ENCODE measurements around the gene RPRML.
"Not testable (repeated sequence)": the region's sequence is repeated elsewhere in the genome, so short reads cannot be mapped to it uniquely, and the experiment has no call there.

The RPRML gene

DNA sequence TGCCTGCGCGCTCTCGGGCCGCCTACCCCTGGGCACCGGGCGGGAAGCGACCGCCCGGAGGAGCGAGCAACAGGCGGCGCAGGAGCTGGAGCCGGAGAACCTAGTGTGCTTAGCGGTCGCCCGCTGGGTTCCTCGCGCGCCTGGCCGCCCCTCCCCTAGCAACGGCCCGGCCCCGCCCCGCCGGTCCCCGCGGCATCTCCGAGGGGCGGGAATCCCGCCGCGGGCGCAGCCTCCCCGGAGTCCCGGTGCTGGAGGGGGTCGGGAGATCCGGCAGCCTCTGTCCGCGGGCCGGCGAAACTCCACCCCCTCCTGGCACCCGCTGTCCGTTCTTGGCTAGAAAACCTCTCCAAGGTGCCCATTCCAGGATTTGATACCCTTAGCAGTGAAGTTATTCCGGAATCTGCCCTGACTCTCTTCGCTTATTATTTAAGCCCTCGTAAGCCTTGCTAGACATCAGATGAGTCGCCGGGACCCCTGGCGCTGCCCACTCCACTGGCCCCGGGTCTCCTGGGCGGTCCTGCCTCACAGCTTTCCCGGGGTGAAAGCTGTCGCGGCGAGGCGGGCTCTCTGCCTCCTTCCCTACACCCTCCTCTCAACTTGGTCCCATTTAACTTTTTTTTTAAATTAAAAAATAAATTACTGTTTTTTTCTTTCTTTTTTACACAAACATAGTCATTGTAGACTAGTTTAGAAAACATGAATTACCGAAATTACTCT, at the start of gene RPRML:
Gene RPRML, minus strand, starts transcription at position 107 of the 717 bp plus-strand sequence. CDS start 246 bp downstream, outside the sequence.
- DNase-seq, result peak; percentile 59

- DNase-seq, result not testable (repeated sequence)
These were observed 37.9 kb upstream of the RPRML start for GRCh38 chr17:47016966-47017365.

DNA sequence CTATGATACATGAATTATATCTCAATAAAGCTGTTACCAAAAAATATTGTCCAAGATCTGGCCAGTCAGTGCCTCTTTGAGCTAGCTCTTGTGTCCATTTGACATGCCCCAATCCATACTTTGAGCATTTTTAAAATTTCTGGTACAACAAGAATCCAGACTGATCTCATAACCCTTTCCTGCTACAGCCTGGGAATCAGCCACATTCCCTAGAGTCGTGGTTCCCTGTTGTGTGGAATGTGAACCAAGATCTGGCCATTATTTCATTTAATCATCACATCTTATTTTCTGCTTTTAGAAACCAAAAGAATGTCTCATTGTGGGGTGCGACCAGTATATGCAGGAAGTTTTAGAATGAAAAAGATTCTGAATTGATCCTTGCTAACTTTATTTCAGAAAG, 34.3 kb upstream of the RPRML start:
- no peak for DNase-seq

DNA sequence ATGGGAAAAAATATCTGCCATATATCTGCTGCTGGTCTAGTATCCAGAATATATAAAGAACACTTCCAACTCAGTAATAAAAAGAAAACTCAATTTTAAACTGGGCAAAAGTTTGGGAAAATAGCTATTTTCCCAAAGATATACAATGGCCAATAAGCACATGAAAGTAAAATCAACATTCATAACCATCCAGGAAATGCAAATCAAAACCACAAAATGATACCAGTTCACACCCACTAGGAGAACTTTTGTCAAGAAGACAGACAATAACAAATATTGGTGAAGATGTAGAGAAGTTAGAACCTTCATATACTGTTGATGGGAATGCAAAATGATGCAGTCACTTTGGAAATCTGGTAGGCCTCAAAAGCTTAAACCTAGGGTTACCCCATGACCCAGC, 33.4 kb upstream of the RPRML start:
- no peak for DNase-seq

DNA sequence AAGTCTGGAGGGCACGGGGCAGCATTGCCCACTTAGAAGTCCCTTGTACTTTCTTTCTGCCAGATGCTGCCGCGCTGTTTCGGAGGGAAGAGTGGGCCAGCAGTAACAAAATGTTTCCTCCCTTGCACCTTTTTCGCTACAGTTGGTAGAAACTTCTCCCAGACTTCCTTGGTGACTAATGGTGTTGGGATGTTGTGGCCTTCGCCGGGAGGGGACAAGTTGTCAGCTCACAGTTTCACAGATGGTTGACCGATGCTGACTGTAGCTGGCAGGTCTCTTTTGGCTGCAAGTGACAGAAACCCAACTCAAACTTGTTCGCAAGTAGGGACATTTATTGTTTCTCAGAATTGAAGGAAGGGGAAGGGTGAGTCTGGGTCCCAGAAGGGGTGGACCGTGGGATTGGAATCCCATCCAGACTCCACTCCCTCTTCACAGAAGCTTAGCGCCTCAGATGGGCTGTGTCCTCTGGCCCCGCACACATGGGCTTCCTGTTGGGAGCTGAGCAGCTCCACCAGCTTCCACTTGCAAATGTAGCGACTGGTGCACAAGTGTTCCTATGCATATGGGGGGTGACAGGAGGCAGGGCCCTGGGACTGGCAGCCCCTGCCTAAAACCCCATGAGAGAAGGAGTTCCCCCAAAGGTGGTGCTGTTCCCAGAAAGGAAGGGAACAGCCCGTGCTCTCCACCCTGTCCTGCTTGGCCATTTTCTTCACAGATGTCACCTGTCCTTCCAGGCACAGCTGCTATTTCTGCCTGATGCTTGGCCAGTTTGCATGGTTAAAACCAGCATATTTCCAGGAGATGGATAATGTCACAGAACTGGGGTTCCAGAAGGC, 30.9 kb upstream of the RPRML start:
- DNase-seq, result no peak

DNA sequence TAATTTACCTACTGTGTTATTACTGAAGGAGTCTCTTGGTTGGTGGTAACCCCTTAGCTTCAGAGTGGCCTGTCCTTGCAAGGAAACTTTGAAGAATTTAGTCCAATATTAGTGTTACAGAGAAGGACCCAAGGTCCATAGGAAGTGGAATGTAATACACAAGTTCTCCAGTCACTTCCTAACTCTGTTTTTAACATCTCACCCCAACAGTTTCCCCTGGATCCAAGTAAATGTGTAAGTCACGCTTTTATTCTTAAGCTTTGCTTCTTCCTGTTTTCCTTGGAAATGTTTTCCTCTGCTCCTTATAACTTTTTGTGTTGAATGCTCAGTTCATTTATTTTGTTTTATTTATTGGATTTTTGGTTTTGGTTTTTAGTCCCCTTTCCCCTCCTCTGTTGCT, 25.9 kb upstream of the RPRML start:
- DNase-seq, result no peak

DNA sequence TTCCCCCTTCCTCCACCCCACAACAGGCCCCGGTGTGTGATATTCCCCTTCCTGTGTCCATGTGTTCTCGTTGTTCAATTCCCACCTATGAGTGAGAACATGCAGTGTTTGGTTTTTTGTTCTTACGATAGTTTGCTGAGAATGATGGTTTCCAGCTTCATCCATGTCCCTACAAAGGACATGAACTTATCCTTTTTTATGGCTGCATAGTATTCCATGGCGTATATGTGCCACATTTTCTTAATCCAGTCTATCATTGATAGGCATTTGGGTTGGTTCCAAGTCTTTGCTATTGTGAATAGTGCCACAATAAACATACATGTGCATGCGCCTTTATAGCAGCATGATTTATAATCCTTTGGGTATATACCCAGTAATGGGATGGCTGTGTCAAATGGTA, 24.8 kb upstream of the RPRML start:
- not testable (repeated sequence) for DNase-seq

GRCh38 chr17:46995841-46996571, 17.0 kb upstream of the RPRML start:
- no peak for DNase-seq

GRCh38 chr17:46994993-46995392, 15.9 kb upstream of the RPRML start:
- DNase-seq, result no peak

GRCh38 chr17:46991617-46992016, 12.6 kb upstream of the RPRML start:
- no peak for DNase-seq

- no peak for DNase-seq
These were observed 10.8 kb upstream of the RPRML start for GRCh38 chr17:46989637-46990431.

- not testable (repeated sequence) for DNase-seq
These were observed 8.9 kb upstream of the RPRML start for GRCh38 chr17:46987927-46988326.

- DNase-seq, result no peak
These were observed 7.3 kb upstream of the RPRML start for GRCh38 chr17:46986366-46986765.

- DNase-seq, result no peak
These were observed 5.8 kb upstream of the RPRML start for GRCh38 chr17:46984892-46985291.

- DNase-seq, result no peak
These were observed 5.3 kb upstream of the RPRML start for GRCh38 chr17:46984341-46984740.

- DNase-seq, result no peak
These were observed 4.7 kb upstream of the RPRML start for GRCh38 chr17:46983782-46984181.

GRCh38 chr17:46982577-46982976, 3.5 kb upstream of the RPRML start:
- no peak for DNase-seq

DNA sequence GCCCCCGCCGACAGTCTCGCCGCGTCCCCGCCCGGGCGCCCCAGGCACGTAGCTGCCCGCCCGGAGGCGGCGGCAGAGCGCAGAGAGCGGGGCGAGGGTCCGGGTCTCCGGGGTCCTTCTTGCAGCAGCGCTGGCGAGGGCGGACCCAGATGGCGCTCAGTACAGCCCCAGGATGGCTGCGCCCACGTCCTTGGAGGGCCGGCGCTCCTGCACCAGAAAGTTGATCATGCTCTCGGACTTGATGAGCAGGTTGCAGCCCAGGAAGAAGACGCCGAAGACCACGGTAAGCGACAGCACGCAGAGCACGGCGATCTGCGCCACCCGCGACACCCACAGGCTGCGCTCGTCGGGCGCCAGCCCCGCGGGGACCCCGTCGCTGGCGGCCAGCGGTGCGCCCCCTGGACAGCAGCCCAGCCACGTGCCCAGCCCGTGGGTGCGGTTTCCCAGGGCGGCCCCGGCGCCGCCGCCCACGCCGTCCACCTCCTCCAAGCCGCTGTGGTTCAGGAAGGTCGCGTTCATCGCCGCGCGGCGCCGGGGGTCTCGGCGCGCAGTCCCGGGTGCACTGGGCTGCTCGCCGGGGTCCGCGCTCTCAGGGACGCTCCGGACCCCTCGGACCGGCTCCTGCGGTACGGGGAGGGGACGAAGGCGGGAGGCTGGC, 435 bp downstream of the RPRML start:
- DNase-seq, result no peak

- no peak for DNase-seq
These were observed 1.1 kb downstream of the RPRML start for GRCh38 chr17:46977750-46978488.

GRCh38 chr17:46977348-46977747, 1.7 kb downstream of the RPRML start:
- peak; percentile 88 for DNase-seq

- DNase-seq, result no peak
These were observed 2.3 kb downstream of the RPRML start for GRCh38 chr17:46976626-46977270.
